Measurements from ENCODE around the gene DNAH14. TPM values are rescaled to one million over a fixed set of nuclear protein-coding genes. Genes with fewer than 3 reads are reported as not detected.
"Not testable (repeated sequence)": the region's sequence is repeated elsewhere in the genome, so short reads cannot be mapped to it uniquely, and the experiment has no call there.

The DNAH14 gene
- total and polyA plus RNA-seq, 4 donors: 0.92 to 11.3 (median 2.0) TPM; not detected in 1

GRCh38 chr1:225277445-225277844, 348.0 kb downstream of the DNAH14 start:
- Histone ChIP-seq H3K36me3 (ENCODE audit: control insufficient read depth in 1 of 2, insufficient read depth in 2 of 2, low read length in 1 of 2) (no peaks in the 10 kb centered on the region), H3K4me1 (ENCODE audit: control insufficient read depth in 1 of 2, insufficient read depth in 2 of 2, low read length in 2 of 2) (no peaks in the 10 kb centered on the region), H3K27me3 (ENCODE audit: control insufficient read depth in 1 of 2, insufficient read depth in 2 of 2, low read length in 1 of 2) (no peaks in the 10 kb centered on the region), H3K9me3 (ENCODE audit: control insufficient read depth, low read length) (peaks cover 2% of the 10 kb centered on the region), H3K27ac (ENCODE audit: low read depth in 1 of 2, low read length in 2 of 2) (no peak overlapping the region), H3K4me3 (ENCODE audit: low read length in 2 of 2) (no peak overlapping the region)
- intact Hi-C loops (cut with DNase I): no loop called here
- DNase-seq: no peak
- ATAC-seq (ENCODE audit: low FRiP score): no peak
- 86 to 87% methylated on average over 3 of the region's 3 CpGs for WGBS, 2 donors

- ATAC-seq (ENCODE audit: low FRiP score) (no peak), DNase-seq (no peak)
- no peak overlapping the region for H3K27ac ChIP-seq (ENCODE audit: low read depth in 1 of 2, low read length in 2 of 2)
- H3K9me3 ChIP-seq (ENCODE audit: control insufficient read depth, low read length): peaks cover 2% of the 10 kb centered on the region
- H3K4me3 ChIP-seq (ENCODE audit: low read length in 2 of 2): no peak overlapping the region
- no peaks in the 10 kb centered on the region for H3K4me1 ChIP-seq (ENCODE audit: control insufficient read depth in 1 of 2, insufficient read depth in 2 of 2, low read length in 2 of 2)
- H3K36me3 ChIP-seq (ENCODE audit: control insufficient read depth in 1 of 2, insufficient read depth in 2 of 2, low read length in 1 of 2): no peaks in the 10 kb centered on the region
- intact Hi-C loops (cut with DNase I): no loop called here
- no peaks in the 10 kb centered on the region for H3K27me3 ChIP-seq (ENCODE audit: control insufficient read depth in 1 of 2, insufficient read depth in 2 of 2, low read length in 1 of 2)
Observed at GRCh38 chr1:225280563-225280962, 351.1 kb downstream of the DNAH14 start.

- Histone ChIP-seq H3K27me3 (ENCODE audit: control insufficient read depth in 1 of 2, insufficient read depth in 2 of 2, low read length in 1 of 2) (no peaks in the 10 kb centered on the region), H3K4me1 (ENCODE audit: control insufficient read depth in 1 of 2, insufficient read depth in 2 of 2, low read length in 2 of 2) (no peaks in the 10 kb centered on the region), H3K27ac (ENCODE audit: low read depth in 1 of 2, low read length in 2 of 2) (no peak overlapping the region), H3K9me3 (ENCODE audit: control insufficient read depth, low read length) (no peaks in the 10 kb centered on the region), H3K36me3 (ENCODE audit: control insufficient read depth in 1 of 2, insufficient read depth in 2 of 2, low read length in 1 of 2) (no peaks in the 10 kb centered on the region), H3K4me3 (ENCODE audit: low read length in 2 of 2) (no peak overlapping the region)
- DNase-seq (no peak), ATAC-seq (ENCODE audit: low FRiP score) (no peak)
- intact Hi-C loops (cut with DNase I): no loop called here
- whole genome bisulfite sequencing, 2 donors: 85 to 88% methylated on average over 1 of the region's 1 CpG
Observed at GRCh38 chr1:225290244-225290643, 360.8 kb downstream of the DNAH14 start.

GRCh38 chr1:225299624-225300023, 370.1 kb downstream of the DNAH14 start:
- WGBS, 2 donors: 57% methylated on average over 2 of the region's 2 CpGs

GRCh38 chr1:225300381-225300780, 370.9 kb downstream of the DNAH14 start:
- H3K36me3 ChIP-seq (ENCODE audit: control insufficient read depth in 1 of 2, insufficient read depth in 2 of 2, low read length in 1 of 2): no peaks in the 10 kb centered on the region
- no peaks in the 10 kb centered on the region for H3K4me1 ChIP-seq (ENCODE audit: control insufficient read depth in 1 of 2, insufficient read depth in 2 of 2, low read length in 2 of 2)
- DNase-seq (no peak), ATAC-seq (ENCODE audit: low FRiP score) (no peak)
- 59 to 74% methylated on average over 1 of the region's 1 CpG for WGBS, 2 donors
- no peaks in the 10 kb centered on the region for H3K9me3 ChIP-seq (ENCODE audit: control insufficient read depth, low read length)
- H3K27ac ChIP-seq (ENCODE audit: low read depth in 1 of 2, low read length in 2 of 2): no peak overlapping the region
- peaks cover 0 to 2% of the 10 kb centered on the region in 2 donors for H3K27me3 ChIP-seq (ENCODE audit: control insufficient read depth in 1 of 2, insufficient read depth in 2 of 2, low read length in 1 of 2)
- no peak overlapping the region for H3K4me3 ChIP-seq (ENCODE audit: low read length in 2 of 2)
- intact Hi-C loops (cut with DNase I): no loop called here

More at GRCh38 chr1:225299624-225300023, 370.1 kb downstream of the DNAH14 start:
- no peaks in the 10 kb centered on the region for H3K36me3 ChIP-seq (ENCODE audit: control insufficient read depth in 1 of 2, insufficient read depth in 2 of 2, low read length in 1 of 2)
- intact Hi-C loops (cut with DNase I): no loop called here
- no peaks in the 10 kb centered on the region for H3K9me3 ChIP-seq (ENCODE audit: control insufficient read depth, low read length)
- ATAC-seq (ENCODE audit: low FRiP score) (no peak), DNase-seq (no peak)
- no peak overlapping the region for H3K27ac ChIP-seq (ENCODE audit: low read depth in 1 of 2, low read length in 2 of 2)
- H3K4me3 ChIP-seq (ENCODE audit: low read length in 2 of 2): no peak overlapping the region
- H3K27me3 ChIP-seq (ENCODE audit: control insufficient read depth in 1 of 2, insufficient read depth in 2 of 2, low read length in 1 of 2): peaks cover 0 to 2% of the 10 kb centered on the region in 2 donors
- no peaks in the 10 kb centered on the region for H3K4me1 ChIP-seq (ENCODE audit: control insufficient read depth in 1 of 2, insufficient read depth in 2 of 2, low read length in 2 of 2)

GRCh38 chr1:225304996-225305395, 375.5 kb downstream of the DNAH14 start:
- intact Hi-C loops (cut with DNase I): no loop called here
- H3K4me3 ChIP-seq (ENCODE audit: low read length in 2 of 2): no peak overlapping the region
- 77 to 78% methylated on average over 5 of the region's 5 CpGs for WGBS, 2 donors
- H3K36me3 ChIP-seq (ENCODE audit: control insufficient read depth in 1 of 2, insufficient read depth in 2 of 2, low read length in 1 of 2): no peaks in the 10 kb centered on the region
- DNase-seq (no peak), ATAC-seq (ENCODE audit: low FRiP score) (no peak)
- H3K27ac ChIP-seq (ENCODE audit: low read depth in 1 of 2, low read length in 2 of 2): no peak overlapping the region
- H3K4me1 ChIP-seq (ENCODE audit: control insufficient read depth in 1 of 2, insufficient read depth in 2 of 2, low read length in 2 of 2): no peaks in the 10 kb centered on the region
- no peaks in the 10 kb centered on the region for H3K9me3 ChIP-seq (ENCODE audit: control insufficient read depth, low read length)
- H3K27me3 ChIP-seq (ENCODE audit: control insufficient read depth in 1 of 2, insufficient read depth in 2 of 2, low read length in 1 of 2): peaks cover 0 to 2% of the 10 kb centered on the region in 2 donors

GRCh38 chr1:225310544-225310943, 381.1 kb downstream of the DNAH14 start:
- H3K36me3 ChIP-seq (ENCODE audit: control insufficient read depth in 1 of 2, insufficient read depth in 2 of 2, low read length in 1 of 2); ATAC-seq (ENCODE audit: low FRiP score); DNase-seq; H3K27me3 ChIP-seq (ENCODE audit: control insufficient read depth in 1 of 2, insufficient read depth in 2 of 2, low read length in 1 of 2); intact Hi-C loops (cut with DNase I); H3K27ac ChIP-seq (ENCODE audit: low read depth in 1 of 2, low read length in 2 of 2); H3K4me1 ChIP-seq (ENCODE audit: control insufficient read depth in 1 of 2, insufficient read depth in 2 of 2, low read length in 2 of 2); H3K4me3 ChIP-seq (ENCODE audit: low read length in 2 of 2); H3K9me3 ChIP-seq (ENCODE audit: control insufficient read depth, low read length): not testable (repeated sequence)
- WGBS, 2 donors: 91 to 93% methylated on average over 3 of the region's 3 CpGs

GRCh38 chr1:225318706-225319575, 389.5 kb downstream of the DNAH14 start:
- Histone ChIP-seq H3K27ac (ENCODE audit: low read depth in 1 of 2, low read length in 2 of 2) (no peak overlapping the region), H3K4me1 (ENCODE audit: control insufficient read depth in 1 of 2, insufficient read depth in 2 of 2, low read length in 2 of 2) (no peaks in the 10 kb centered on the region), H3K36me3 (ENCODE audit: control insufficient read depth in 1 of 2, insufficient read depth in 2 of 2, low read length in 1 of 2) (no peaks in the 10 kb centered on the region), H3K4me3 (ENCODE audit: low read length in 2 of 2) (no peak overlapping the region), H3K9me3 (ENCODE audit: control insufficient read depth, low read length) (no peaks in the 10 kb centered on the region), H3K27me3 (ENCODE audit: control insufficient read depth in 1 of 2, insufficient read depth in 2 of 2, low read length in 1 of 2) (no peaks in the 10 kb centered on the region)
- WGBS, 2 donors: 13 to 16% methylated on average over 4 of the region's 4 CpGs
- no peak for ATAC-seq (ENCODE audit: low FRiP score)
- no peak for DNase-seq
- intact Hi-C loops (cut with DNase I): loop anchor here in 1 of 2 donors (5.0 kb wide), 1 partner anchor 658 kb away; no protein-coding TSS in a partner anchor

GRCh38 chr1:225319871-225320270, 390.4 kb downstream of the DNAH14 start:
- H3K27me3 ChIP-seq (ENCODE audit: control insufficient read depth in 1 of 2, insufficient read depth in 2 of 2, low read length in 1 of 2): no peaks in the 10 kb centered on the region
- no peak overlapping the region for H3K4me3 ChIP-seq (ENCODE audit: low read length in 2 of 2)
- DNase-seq (no peak), ATAC-seq (ENCODE audit: low FRiP score) (no peak)
- H3K27ac ChIP-seq (ENCODE audit: low read depth in 1 of 2, low read length in 2 of 2): no peak overlapping the region
- no peaks in the 10 kb centered on the region for H3K9me3 ChIP-seq (ENCODE audit: control insufficient read depth, low read length)
- no peaks in the 10 kb centered on the region for H3K4me1 ChIP-seq (ENCODE audit: control insufficient read depth in 1 of 2, insufficient read depth in 2 of 2, low read length in 2 of 2)
- no peaks in the 10 kb centered on the region for H3K36me3 ChIP-seq (ENCODE audit: control insufficient read depth in 1 of 2, insufficient read depth in 2 of 2, low read length in 1 of 2)
- intact Hi-C loops (cut with DNase I): loop anchor here (5.0 to 10.0 kb wide), 2 partner anchors 655 to 657 kb away; no protein-coding TSS in a partner anchor
